ENCODE results near the gene IRX3.

IRX3 gene

GRCh38 chr16:54290833-54291655, 4.5 kb upstream of the IRX3 start:
- DNase-seq: no peak

- DNase-seq: no peak
Measured at GRCh38 chr16:54289945-54290832, 3.6 kb upstream of the IRX3 start.

- no peak for DNase-seq
Measured at GRCh38 chr16:54289242-54289944, 2.8 kb upstream of the IRX3 start.

DNA sequence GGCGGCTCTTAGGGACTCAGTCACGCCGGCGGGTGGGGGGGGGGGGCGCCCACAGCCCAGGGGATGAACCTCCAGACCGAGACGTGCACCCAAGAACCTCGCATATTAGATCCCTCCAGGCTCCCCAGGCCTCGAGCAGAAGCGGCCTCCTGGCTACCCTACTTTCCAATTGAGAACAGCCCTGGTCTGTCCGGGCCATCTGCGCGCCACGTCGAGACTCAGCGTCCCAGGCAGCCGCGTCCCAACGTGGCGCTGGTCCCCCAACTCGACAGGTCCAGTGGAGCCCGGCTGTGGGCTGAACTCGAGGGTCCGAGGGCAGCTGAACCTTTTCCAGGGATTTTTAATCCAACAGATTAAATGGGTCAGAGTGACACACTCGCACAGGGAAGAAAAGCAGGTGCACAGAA, 2.3 kb upstream of the IRX3 start:
- DNase-seq: no peak

GRCh38 chr16:54288030-54288834, 1.6 kb upstream of the IRX3 start:
- no peak for DNase-seq

DNA sequence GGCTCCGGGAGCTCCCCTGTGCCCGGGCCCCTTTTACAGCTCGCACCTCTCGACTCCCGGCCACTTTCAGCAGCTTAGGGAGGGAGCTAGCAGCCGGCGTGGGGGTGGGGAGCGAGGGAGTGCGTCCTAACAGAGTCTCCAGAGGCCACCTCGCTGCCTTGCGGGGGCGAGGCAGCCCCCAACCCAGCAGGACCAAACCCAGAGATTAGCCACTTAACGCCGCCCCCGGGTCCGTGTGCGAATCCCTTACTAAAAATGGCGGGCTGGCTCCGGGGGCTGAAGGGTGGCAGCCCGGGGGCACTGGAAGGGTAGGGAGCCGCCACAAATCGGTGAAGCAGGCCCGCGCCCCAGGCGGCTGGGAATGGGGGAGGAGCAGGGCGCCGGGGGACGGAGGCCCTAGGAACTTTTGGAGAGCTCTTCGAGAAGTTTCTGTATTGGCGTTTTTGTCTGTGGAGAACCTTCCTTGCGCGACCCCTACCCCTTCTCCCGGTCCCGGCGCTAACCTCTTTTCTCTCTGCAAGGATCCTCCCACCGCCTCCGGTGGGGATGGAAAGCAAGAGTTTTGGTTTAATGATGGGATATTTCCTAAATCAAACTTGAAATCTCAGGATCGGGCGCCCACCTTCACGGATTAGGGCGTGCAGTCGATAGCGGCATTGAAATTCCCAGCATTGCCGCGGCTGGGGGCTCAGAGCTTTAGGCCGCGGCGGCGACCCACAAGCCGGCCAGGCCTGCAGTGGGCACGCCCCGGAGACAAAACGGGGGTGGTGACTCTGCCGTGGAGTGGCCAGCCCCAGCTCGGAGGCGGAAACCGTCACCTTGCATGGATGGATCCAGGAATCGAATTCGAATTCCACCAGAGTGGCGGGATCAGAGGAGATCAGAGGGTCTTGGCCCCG, 793 bp upstream of the IRX3 start:
- no peak for DNase-seq

GRCh38 chr16:54286090-54286365, 559 bp downstream of the IRX3 start:
- no peak for DNase-seq

DNA sequence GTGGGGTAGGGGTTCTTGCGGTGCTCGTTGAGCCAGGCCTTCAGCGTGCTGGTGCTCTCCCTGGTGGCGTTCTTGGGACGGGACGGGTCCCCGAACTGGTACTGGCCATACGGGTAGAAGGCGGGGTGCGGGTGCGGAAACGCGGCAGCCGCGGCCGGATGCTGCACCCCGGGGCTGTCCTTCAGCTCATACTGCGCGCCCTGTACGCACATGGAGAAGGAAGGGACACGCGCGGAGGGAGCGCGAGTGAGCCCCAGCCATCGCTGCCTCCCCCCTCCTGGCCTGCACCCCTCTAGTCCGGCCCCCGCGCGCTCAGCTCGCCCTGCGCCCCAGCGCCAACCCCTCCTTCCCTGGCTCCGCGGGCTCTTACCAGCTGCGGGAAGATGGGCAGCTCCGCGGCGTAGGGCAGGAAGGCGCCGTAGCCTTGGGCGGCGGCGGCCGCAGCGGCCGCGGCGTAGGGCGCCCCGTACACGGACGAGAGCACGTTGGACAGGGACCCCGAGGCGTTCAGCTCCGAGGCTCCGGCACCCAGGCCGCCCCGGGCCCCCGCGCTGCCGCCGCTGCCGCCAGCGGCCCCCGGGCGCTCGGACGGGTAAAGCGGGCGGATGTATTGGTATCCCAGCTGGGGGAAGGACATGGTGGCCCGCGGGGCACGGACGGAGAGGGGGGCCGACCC, 1.0 kb downstream of the IRX3 start:
- DNase-seq: no peak

DNA sequence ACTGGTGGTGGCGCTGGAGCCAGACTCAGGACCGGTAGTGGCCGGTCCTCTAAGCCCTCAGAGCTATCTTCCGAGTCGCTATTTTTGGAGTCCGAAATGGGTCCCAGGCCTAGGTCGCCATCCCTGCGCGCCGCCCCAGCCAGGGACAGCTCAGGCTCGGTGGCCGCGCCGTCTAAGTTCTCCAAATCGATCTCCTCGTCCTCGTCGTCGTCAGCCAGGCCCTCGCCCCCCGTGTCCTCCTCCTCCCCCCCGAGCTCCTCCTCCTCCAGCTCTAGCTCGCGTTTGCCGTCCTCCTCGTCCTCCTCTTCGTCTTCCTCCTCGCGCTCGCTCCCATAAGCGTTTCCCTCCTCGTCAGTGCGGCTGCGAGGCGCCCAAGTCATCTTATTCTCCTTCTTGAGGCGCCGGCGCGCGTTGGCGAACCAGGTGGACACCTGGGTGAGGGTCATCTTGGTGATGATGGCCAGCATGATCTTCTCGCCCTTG, 1.6 kb downstream of the IRX3 start:
- no peak for DNase-seq

- DNase-seq: no peak
Measured at GRCh38 chr16:54284319-54284930, 2.2 kb downstream of the IRX3 start.

DNA sequence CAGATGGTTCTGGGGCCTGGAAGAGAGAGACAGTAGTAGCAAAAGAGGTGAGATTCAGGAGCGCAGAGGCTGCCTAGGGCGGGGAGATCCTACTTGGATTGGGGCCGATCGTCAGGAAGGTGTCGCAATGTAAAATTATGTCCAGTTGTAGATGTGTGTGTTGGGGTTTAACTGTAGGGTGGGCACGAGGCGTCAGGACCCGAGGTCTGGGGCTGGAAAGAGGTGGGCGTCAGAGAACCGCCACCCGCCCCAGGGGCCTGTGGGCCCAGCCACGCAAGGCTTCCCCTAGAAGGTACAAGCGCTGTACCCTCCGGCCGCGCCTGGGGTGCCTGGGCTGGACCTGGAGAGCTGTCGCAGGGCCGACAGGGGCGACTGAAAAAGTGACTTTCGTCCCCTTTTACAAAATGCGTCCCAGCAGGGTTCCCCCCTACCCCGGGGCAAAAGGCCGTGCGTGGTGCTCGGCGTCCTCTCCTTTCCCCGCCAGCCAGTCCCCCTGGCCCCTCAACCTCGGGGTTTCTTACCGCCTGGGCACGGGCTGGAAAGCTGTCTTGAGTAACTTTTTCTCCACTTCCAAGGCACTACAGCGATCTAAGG, 2.8 kb downstream of the IRX3 start:
- DNase-seq: no peak

DNA sequence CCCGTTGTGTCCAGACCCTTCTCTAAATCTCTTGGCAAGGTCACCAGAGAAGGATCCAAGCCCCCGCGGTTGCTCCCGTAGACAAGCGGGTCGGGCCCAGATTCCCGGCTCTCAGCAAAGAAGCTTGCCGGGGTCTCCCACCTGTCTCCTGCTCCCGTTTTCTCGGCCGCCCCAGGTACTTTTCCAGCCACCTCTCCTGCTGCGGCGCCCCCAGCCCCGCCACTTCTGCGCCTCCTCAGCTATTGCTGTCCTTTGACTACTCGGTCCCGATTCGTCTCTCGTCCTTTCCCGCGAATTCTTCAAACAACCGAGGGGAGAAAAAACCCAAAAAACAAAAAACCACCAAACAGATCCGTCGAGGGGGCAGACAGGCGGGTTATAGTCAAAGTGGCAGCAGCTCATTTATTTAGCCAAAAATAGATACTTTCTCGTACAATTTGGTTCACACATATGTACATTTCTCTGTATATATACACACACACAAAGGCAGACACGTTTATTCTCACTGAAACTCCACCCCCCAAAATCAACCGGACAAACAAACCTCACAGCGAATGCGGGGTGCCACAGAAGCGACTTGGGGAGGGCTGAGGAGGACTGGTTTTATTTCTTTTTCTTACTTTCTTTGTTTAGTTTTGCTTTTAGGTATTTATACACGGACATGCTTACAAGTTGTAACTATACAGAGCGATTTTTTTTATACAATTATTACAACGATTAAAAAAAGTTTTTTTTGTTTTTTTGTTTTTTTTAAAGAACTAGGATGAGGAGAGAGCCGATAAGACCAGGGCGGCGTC, 3.5 kb downstream of the IRX3 start:
- no peak for DNase-seq

- no peak for DNase-seq
Measured at GRCh38 chr16:54282202-54282927, 4.2 kb downstream of the IRX3 start.

DNA sequence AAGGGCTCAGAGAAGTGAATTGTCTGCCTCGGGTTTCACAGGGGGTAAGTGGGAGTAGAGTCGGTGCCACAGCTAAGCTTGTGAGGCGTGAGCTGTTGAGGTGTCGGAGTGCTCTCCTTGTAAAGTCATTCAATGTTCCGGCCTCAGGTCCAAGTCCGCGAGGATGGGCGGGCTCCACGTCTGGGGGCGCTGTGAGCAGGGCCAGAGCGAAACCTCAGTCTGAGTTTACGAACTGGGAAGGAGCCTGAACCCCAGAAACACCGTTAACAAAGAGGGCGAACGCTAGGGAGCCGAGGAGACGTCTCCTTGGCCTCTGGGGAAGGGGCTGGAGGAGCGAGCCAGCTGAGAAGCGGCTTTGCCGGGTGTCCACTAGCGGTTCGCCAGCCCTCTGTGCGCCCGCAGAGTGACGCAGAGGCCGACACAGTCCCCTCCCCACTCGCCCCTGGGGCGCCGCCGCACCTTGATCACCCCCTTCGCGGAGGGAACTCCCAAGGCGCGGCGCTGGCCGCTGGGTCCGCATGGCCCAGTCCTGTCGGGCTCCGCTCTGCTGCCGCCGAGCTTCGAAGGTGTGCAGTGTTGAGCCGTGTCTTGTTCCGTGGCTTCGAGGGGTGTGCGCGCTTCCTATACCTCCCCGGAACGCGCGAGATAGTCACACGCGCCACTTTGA, 4.9 kb downstream of the IRX3 start:
- DNase-seq: no peak

- DNase-seq: no peak
Measured at GRCh38 chr16:54280751-54281150, 5.8 kb downstream of the IRX3 start.

DNA sequence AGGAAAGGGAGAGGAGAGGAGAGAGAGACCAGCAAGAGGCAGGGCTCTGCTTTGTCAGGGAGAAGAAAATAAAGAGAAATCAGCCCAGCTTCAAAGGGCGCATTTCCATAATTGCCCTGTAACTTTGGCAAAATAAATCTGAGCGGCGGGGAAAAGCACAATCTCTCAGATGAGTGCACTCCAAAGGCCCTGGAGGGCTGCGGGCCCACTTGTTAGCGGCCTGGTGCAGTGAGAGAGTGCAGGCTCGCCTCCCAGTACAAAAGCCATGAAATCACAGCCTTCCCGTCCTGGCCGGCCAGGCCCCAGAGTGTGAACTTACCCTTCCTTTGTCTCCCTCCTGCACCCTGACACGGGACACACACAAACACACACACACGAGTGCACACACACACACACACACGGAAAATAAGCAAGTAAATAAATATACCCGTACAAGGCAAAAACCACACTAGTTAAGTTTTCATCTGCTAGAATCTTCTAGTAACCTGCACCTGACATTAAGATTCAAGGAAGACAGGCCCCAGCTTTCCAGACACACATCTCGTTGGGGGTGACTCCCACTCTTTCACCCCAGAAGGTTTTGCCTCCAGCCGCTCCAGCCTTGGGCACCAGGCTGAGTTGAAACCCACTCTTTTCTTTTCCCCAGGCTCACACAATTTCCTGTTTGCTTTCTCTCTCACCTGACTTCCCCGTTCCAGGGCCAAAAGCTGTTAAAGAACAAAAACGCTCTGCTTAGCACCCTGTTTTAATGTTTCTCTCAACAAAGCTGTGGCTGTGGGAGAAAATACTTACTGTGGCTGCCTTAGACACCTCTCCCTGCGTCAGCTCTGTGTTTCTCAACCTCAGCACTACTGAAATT, 8.5 kb downstream of the IRX3 start:
- no peak for DNase-seq

DNA sequence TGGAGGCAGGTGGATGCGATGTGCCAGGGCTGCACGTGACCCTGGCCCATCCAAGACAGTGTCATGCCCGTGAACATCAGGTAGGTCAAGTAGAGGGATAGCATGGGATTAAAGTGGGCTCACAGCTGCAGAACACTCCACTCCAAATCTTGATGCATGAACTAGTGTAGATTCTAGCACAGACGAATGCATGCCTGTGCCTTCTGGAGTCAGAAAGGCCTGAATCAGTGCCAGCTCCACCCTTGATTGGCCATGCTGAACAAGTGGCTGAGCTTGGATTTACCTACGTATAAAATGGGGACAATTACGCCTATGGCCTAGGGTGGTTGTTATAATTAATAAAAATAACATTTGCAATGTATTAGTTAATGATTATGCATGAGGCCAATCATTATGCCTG, 10.6 kb downstream of the IRX3 start:
- no peak for DNase-seq
